ENCODE results near the gene PLEKHG1. TPM values are rescaled to one million over a fixed set of nuclear protein-coding genes. Genes with fewer than 3 reads are reported as not detected.

The PLEKHG1 gene
- polyA plus RNA-seq, 2 of the 4 experiments (the other 2 are of a cell fraction): 0.17 to 0.93 TPM

DNA sequence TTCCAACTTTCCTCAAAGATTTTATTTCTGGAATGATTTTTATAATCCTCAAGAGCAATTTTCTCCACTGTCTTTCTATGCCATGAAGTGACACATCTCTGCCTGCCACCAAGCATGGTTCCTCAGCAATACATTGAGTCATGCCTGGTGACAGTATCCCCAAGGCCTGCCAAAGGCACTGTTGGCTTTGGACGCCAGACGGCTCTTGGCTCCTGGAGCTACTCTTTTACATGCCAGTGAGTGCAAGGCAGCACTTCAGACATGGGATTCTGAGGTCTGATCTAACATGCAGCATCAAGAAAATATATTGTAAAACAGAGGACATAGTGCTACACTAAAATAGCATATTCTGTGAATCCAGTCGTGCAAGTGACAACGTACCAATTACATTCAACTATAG lies 20.1 kb upstream of the PLEKHG1 start:
- Histone ChIP-seq H3K4me1 (no peaks in the 10 kb centered on the region), H3K27ac (no peak overlapping the region), H3K4me3 (no peak overlapping the region), H3K9me3 (no peaks in the 10 kb centered on the region), H3K4me2 (no peak overlapping the region)
- TF ChIP-seq, protein P1, sequence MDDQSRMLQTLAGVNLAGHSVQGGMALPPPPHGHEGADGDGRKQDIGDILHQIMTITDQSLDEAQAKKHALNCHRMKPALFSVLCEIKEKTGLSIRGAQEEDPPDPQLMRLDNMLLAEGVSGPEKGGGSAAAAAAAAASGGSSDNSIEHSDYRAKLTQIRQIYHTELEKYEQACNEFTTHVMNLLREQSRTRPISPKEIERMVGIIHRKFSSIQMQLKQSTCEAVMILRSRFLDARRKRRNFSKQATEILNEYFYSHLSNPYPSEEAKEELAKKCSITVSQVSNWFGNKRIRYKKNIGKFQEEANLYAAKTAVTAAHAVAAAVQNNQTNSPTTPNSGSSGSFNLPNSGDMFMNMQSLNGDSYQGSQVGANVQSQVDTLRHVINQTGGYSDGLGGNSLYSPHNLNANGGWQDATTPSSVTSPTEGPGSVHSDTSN (IDR thresholded peaks at IDR 0.05): no peak
- no peak for TF ChIP-seq RARB (CRISPR knock-in tag; IDR thresholded peaks at IDR 0.05)
- no peak for TF ChIP-seq BHLHE40 (IDR thresholded peaks at IDR 0.05; ENCODE audit: low read depth, low read length)
- no peak for TF ChIP-seq NPAS2 (CRISPR knock-in tag; IDR thresholded peaks at IDR 0.05; ENCODE audit: borderline replicate concordance)
- TF ChIP-seq, protein P2, sequence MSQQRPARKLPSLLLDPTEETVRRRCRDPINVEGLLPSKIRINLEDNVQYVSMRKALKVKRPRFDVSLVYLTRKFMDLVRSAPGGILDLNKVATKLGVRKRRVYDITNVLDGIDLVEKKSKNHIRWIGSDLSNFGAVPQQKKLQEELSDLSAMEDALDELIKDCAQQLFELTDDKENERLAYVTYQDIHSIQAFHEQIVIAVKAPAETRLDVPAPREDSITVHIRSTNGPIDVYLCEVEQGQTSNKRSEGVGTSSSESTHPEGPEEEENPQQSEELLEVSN (IDR thresholded peaks at IDR 0.05; ENCODE audit: borderline replicate concordance, low read depth): no peak
- TF ChIP-seq ZFP36 (IDR thresholded peaks at IDR 0.05; ENCODE audit: borderline replicate concordance, partially characterized antibody): no peak
- TF ChIP-seq EHF (CRISPR knock-in tag; IDR thresholded peaks at IDR 0.05): no peak
- TF ChIP-seq HEYL (CRISPR knock-in tag; IDR thresholded peaks at IDR 0.05): no peak
- no peak for TF ChIP-seq RAD21 (conservative IDR thresholded peaks at IDR 0.05 in 1 of 2, IDR thresholded peaks at IDR 0.05 in 1 of 2)
- TF ChIP-seq, protein P3, sequence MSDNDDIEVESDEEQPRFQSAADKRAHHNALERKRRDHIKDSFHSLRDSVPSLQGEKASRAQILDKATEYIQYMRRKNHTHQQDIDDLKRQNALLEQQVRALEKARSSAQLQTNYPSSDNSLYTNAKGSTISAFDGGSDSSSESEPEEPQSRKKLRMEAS (IDR thresholded peaks at IDR 0.05): no peak
- TF ChIP-seq, protein P4, sequence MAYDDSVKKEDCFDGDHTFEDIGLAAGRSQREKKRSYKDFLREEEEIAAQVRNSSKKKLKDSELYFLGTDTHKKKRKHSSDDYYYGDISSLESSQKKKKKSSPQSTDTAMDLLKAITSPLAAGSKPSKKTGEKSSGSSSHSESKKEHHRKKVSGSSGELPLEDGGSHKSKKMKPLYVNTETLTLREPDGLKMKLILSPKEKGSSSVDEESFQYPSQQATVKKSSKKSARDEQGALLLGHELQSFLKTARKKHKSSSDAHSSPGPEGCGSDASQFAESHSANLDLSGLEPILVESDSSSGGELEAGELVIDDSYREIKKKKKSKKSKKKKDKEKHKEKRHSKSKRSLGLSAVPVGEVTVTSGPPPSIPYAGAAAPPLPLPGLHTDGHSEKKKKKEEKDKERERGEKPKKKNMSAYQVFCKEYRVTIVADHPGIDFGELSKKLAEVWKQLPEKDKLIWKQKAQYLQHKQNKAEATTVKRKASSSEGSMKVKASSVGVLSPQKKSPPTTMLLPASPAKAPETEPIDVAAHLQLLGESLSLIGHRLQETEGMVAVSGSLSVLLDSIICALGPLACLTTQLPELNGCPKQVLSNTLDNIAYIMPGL (CRISPR knock-in tag; IDR thresholded peaks at IDR 0.05; ENCODE audit: borderline replicate concordance): no peak
- WGBS (ENCODE audit: missing lambda C conversion rate): 85% methylated on average over 4 of the region's 4 CpGs
- ChIA-PET POLR2A (no interaction called here), CTCF (interaction anchor here (0.6 kb wide), 1 partner anchor 1246 kb away, joined by 3 read pairs; no protein-coding TSS in a partner anchor)
- FAIRE-seq (no peak), ATAC-seq (no peak), DNase-seq (ENCODE audit: low read depth in 1 of 2, low spot score in 1 of 2) (no peak)

DNA sequence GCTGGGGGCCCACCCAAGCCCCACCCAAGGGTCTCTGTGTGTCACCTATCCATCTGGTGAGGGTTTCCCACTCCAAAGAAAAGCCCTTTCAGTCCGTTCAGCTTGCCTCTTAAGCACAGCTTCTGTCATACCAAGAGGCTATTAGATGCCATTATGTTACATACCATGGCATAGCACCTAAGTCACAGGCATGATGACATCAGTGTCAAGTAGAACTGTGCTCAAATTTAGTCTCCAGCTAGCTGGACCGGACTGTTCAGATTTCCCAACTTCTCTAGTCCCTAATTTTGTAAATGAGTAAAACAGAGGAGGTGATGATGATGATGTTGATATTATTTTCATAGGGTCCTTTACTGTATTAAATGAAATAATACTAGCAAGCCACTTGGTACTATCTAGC lies 19.2 kb upstream of the PLEKHG1 start:
- no peak overlapping the region for H3K4me2 ChIP-seq
- TF ChIP-seq, protein P3 (IDR thresholded peaks at IDR 0.05): no peak
- TF ChIP-seq RFX5 (IDR thresholded peaks at IDR 0.05) (no peak), CEBPB (IDR thresholded peaks at IDR 0.05) (no peak), MYC (IDR thresholded peaks at IDR 0.05; ENCODE audit: borderline replicate concordance, low read length) (no peak), FOSB (CRISPR knock-in tag; IDR thresholded peaks at IDR 0.05) (no peak), RNF2 (IDR thresholded peaks at IDR 0.05; ENCODE audit: borderline replicate concordance, low read depth) (no peak), JUN (IDR thresholded peaks at IDR 0.05) (no peak), KDM1A (IDR thresholded peaks at IDR 0.05; ENCODE audit: low read depth) (no peak)
- WGBS (ENCODE audit: missing lambda C conversion rate): 16% methylated on average over 2 of the region's 2 CpGs
- H3K27ac ChIP-seq: no peak overlapping the region
- no peak for ATAC-seq
- H3K4me3 ChIP-seq: no peak overlapping the region
- POLR2A ChIA-PET: no interaction called here
- CTCF ChIA-PET: no interaction called here
- no peaks in the 10 kb centered on the region for H3K4me1 ChIP-seq
- FAIRE-seq: no peak
- DNase-seq (ENCODE audit: low read depth in 1 of 2, low spot score in 1 of 2): no peak
- H3K9me3 ChIP-seq: no peaks in the 10 kb centered on the region

DNA sequence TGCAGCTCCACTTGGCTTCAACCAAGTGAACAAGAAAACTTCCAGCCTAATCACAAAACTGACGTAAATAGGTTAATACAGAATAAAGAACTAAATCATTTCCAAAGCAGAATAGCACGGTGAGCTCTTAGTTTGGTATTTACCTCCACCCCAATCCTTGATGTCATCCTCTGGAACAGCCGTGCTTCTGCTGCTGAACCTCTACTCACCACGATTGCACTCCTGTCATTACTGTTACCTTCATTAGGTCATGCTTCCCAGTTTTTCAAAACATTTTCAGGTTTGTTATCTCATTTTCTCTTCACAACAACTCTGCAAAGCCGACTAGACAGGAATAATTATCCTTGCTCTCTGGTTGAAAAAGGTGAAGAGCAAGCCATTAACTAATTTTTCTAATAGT lies 15.6 kb upstream of the PLEKHG1 start:
- no peaks in the 10 kb centered on the region for H3K4me1 ChIP-seq
- ATAC-seq (no peak), DNase-seq (ENCODE audit: low read depth in 1 of 2, low spot score in 1 of 2) (no peak), FAIRE-seq (no peak)
- no peaks in the 10 kb centered on the region for H3K9me3 ChIP-seq
- no peak for TF ChIP-seq CHD2 (IDR thresholded peaks at IDR 0.05; ENCODE audit: low read length, partially characterized antibody)
- H3K4me2 ChIP-seq: no peak overlapping the region
- CTCF ChIA-PET: no interaction called here
- WGBS (ENCODE audit: missing lambda C conversion rate): 53% methylated on average over 5 of the region's 5 CpGs
- H3K4me3 ChIP-seq: no peak overlapping the region
- POLR2A ChIA-PET: no interaction called here
- H3K27ac ChIP-seq: no peak overlapping the region
